ENCODE measurements around the gene POLR2I. TPM values are rescaled to one million over a fixed set of nuclear protein-coding genes. Genes with fewer than 3 reads are reported as not detected.
A peak's percentile ranks its signal among the peaks of the same experiment; 100 is the strongest.

Gene POLR2I
- total RNA-seq, 2 donors from 2014 or later: 76.9 to 121 TPM

- DNase-seq (ENCODE audit: low spot score): no peak
- Histone ChIP-seq H3K4me1 (peaks cover 0 to 22% of the 10 kb centered on the region in 2 donors), H3K27ac (peak overlapping the region; percentile 98 to 100), H3K27me3 (no peaks in the 10 kb centered on the region), H3K4me3 (peak overlapping the region; percentile 69 to 87), H3K9me3 (no peaks in the 10 kb centered on the region), H3K36me3 (peaks cover 37% of the 10 kb centered on the region)
- TF ChIP-seq CTCF (IDR thresholded peaks at IDR 0.05): no peak
Observed at GRCh38 chr19:36152019-36152351, 37.3 kb upstream of the POLR2I start.

- peak; percentile 83 for DNase-seq (ENCODE audit: low spot score)
Observed at GRCh38 chr19:36151144-36152018, 36.7 kb upstream of the POLR2I start.

GRCh38 chr19:36150586-36150985, 35.9 kb upstream of the POLR2I start:
- TF ChIP-seq CTCF (IDR thresholded peaks at IDR 0.05): no peak
- Histone ChIP-seq H3K36me3 (peaks cover 51% of the 10 kb centered on the region), H3K27me3 (no peaks in the 10 kb centered on the region)

More at GRCh38 chr19:36151144-36152018, 36.7 kb upstream of the POLR2I start:
- Histone ChIP-seq H3K36me3 (peaks cover 43% of the 10 kb centered on the region), H3K9me3 (no peaks in the 10 kb centered on the region), H3K4me1 (peaks cover 0 to 22% of the 10 kb centered on the region in 2 donors), H3K4me3 (peak overlapping the region; percentile 69 to 87), H3K27ac (peak overlapping the region; percentile 98 to 100), H3K27me3 (no peaks in the 10 kb centered on the region)
- TF ChIP-seq CTCF (IDR thresholded peaks at IDR 0.05): no peak

GRCh38 chr19:36149673-36150406, 35.2 kb upstream of the POLR2I start:
- Histone ChIP-seq H3K36me3 (peaks cover 58% of the 10 kb centered on the region), H3K27me3 (no peaks in the 10 kb centered on the region), H3K9me3 (no peaks in the 10 kb centered on the region), H3K4me1 (peaks cover 0 to 22% of the 10 kb centered on the region in 2 donors), H3K27ac (peak overlapping the region; percentile 98 to 100), H3K4me3 (no peak overlapping the region)
- TF ChIP-seq CTCF (IDR thresholded peaks at IDR 0.05): no peak
- DNase-seq (ENCODE audit: low spot score): no peak

More at GRCh38 chr19:36150586-36150985, 35.9 kb upstream of the POLR2I start:
- Histone ChIP-seq H3K27ac (peak overlapping the region; percentile 98 to 100), H3K9me3 (no peaks in the 10 kb centered on the region), H3K4me3 (peak overlapping the region; percentile 69 to 87), H3K4me1 (peaks cover 0 to 22% of the 10 kb centered on the region in 2 donors)
- DNase-seq (ENCODE audit: low spot score): no peak

- no peak for DNase-seq (ENCODE audit: low spot score)
- no peak for TF ChIP-seq CTCF (IDR thresholded peaks at IDR 0.05)
Observed at GRCh38 chr19:36144624-36145023, 29.9 kb upstream of the POLR2I start.

More at GRCh38 chr19:36144624-36145023, 29.9 kb upstream of the POLR2I start:
- Histone ChIP-seq H3K27me3 (no peaks in the 10 kb centered on the region), H3K27ac (no peak overlapping the region), H3K9me3 (no peaks in the 10 kb centered on the region), H3K4me3 (no peak overlapping the region), H3K4me1 (peaks cover 0 to 13% of the 10 kb centered on the region in 2 donors), H3K36me3 (peaks cover 73% of the 10 kb centered on the region)

Measured in right atrium auricular region (tissue), 2 donors.